DOHH2 (cell line): Measurements from ENCODE around the gene NCAPD2.

Source experiments
- H3F3A ChIP-seq: fragments of 200-600 bp; sonication (generic), shearing (Covaris generic); 2 replicates; pipeline ENCODE4 v1.6.0; 2016; ENCODE audit warnings: antibody characterized with exemption, mild to moderate bottlenecking; ENCODE audit not compliant: control insufficient read depth, insufficient read depth
- H3K27ac ChIP-seq: fragments of 200-600 bp; sonication (generic); 2 replicates; pipeline ENCODE4 v1.5.1; 2014; ENCODE audit warnings: low read depth, mild to moderate bottlenecking, low read length, moderate library complexity
- H3K27me3 ChIP-seq: fragments of 200-600 bp; sonication (generic); 2 replicates; pipeline ENCODE4 v1.6.1; 2014; ENCODE audit warnings: mild to moderate bottlenecking, low read length, mixed read lengths; ENCODE audit not compliant: control insufficient read depth
- H3K36me3 ChIP-seq: fragments of 200-600 bp; sonication (generic); 2 replicates; pipeline ENCODE4 v1.6.1; 2014; ENCODE audit warnings: mild to moderate bottlenecking, low read length, moderate library complexity, mixed read lengths; ENCODE audit not compliant: control insufficient read depth
- H3K4me1 ChIP-seq: fragments of 200-600 bp; sonication (generic); 2 replicates; pipeline ENCODE4 v1.6.1; 2014; ENCODE audit warnings: mild to moderate bottlenecking, low read length, mixed read lengths; ENCODE audit not compliant: control insufficient read depth
- H3K4me2 ChIP-seq: fragments of 200-600 bp; sonication (generic); 2 replicates; pipeline ENCODE4 v1.6.0; 2014; ENCODE audit warnings: mild to moderate bottlenecking, low read length, moderate library complexity
- H3K4me3 ChIP-seq: fragments of 200-600 bp; sonication (generic); 2 replicates; pipeline ENCODE4 v1.5.1; 2014; ENCODE audit warnings: mild to moderate bottlenecking, low read length, mixed read lengths
- H3K79me2 ChIP-seq: fragments of 200-600 bp; sonication (generic); 2 replicates; pipeline ENCODE4 v1.6.1; 2014; ENCODE audit warnings: mild to moderate bottlenecking, low read length, mixed read lengths; ENCODE audit not compliant: control insufficient read depth
- H3K9me2 ChIP-seq: fragments of 200-600 bp; sonication (generic); replicated peaks from 2 replicates; pipeline ENCODE4 v1.6.1; 2014; ENCODE audit warnings: mild to moderate bottlenecking, low read length, mixed read lengths; ENCODE audit not compliant: control insufficient read depth
- H3K9me3 ChIP-seq: fragments of 200-600 bp; sonication (generic); 2 replicates; pipeline ENCODE4 v1.6.1; 2014; ENCODE audit warnings: antibody characterized with exemption, low read length, mixed read lengths; ENCODE audit not compliant: control insufficient read depth, insufficient read depth
- H4K20me1 ChIP-seq: fragments of 200-600 bp; sonication (generic); 2 replicates; pipeline ENCODE4 v1.6.0; 2014; ENCODE audit warnings: low read depth, mild to moderate bottlenecking, antibody characterized with exemption, low read length, moderate library complexity; ENCODE audit not compliant: control insufficient read depth, insufficient read depth
- CTCF ChIP-seq: fragments of 200-600 bp; sonication (generic); IDR thresholded peaks from one replicate; pipeline ENCODE4 v1.5.1; 2014; ENCODE audit warnings: antibody characterized with exemption, mild to moderate bottlenecking, low read depth, low read length; ENCODE audit not compliant: poor library complexity, severe bottlenecking
- EZH2phosphoT487 ChIP-seq: fragments of 200-600 bp; sonication (generic); IDR thresholded peaks from 2 replicates; pipeline ENCODE4 v1.6.1; 2017; ENCODE audit warnings: borderline replicate concordance, mild to moderate bottlenecking, antibody characterized with exemption, low read length, moderate library complexity, mixed read lengths

Gene NCAPD2

DNA sequence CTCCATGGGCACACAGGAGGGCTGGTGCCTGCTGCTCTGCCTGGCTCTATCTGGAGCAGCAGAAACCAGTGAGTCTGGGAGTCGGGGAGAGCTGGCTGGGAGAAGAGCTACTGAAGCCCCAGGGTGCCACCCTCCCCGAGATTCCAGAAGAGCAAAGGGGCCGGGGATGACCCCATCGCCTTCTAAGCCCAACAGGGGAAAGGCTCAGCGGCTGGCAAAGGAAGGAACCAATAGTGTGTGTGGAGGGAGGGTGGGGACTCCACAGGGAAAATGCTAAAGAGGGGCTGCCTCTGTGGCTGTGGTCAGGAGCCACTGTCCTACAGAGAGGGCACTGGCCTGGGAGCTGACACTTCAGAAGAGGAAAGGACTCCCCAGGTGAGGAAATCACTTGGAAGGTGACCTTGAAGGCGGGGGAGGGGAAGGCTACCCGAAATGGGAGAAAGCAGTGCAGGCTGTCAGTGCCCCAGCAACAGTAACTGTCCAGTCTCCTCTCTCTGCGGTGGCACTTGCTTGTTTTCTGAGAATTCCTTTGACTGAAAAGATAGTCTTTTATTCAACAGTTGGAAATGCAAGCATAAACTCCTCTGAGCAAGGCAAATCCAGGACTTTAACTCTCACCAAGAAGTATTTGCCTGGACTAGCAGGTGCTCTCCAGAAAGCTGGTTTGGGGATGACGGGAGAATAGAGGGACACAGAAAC is 41.5 kb upstream of the NCAPD2 start:
- Histone ChIP-seq H3K27ac (peak overlapping the region; percentile 80), H3K27me3 (no peaks in the 10 kb centered on the region), H3K4me3 (peak overlapping the region; percentile 71), H3K9me2 (no peaks in the 10 kb centered on the region), H3K36me3 (peaks cover 72% of the 10 kb centered on the region), H4K20me1 (no peaks in the 10 kb centered on the region), H3K9me3 (no peaks in the 10 kb centered on the region), H3K79me2 (peaks cover 26% of the 10 kb centered on the region), H3K4me2 (peak overlapping the region; percentile 86), H3F3A (peaks cover 22% of the 10 kb centered on the region), H3K4me1 (peaks cover 45% of the 10 kb centered on the region)
- no peak for TF ChIP-seq EZH2phosphoT487

- Histone ChIP-seq H3K79me2 (peaks cover 20% of the 10 kb centered on the region), H3K9me2 (no peaks in the 10 kb centered on the region), H3K27me3 (no peaks in the 10 kb centered on the region), H3K27ac (peak overlapping the region; percentile 80), H3K4me1 (peaks cover 38% of the 10 kb centered on the region), H3K36me3 (peaks cover 74% of the 10 kb centered on the region), H3F3A (peaks cover 17% of the 10 kb centered on the region), H4K20me1 (no peaks in the 10 kb centered on the region), H3K9me3 (no peaks in the 10 kb centered on the region), H3K4me2 (peak overlapping the region; percentile 86), H3K4me3 (peak overlapping the region; percentile 71)
- TF ChIP-seq CTCF: no peak
- TF ChIP-seq EZH2phosphoT487: no peak
These were observed 40.8 kb upstream of the NCAPD2 start for GRCh38 chr12:6452944-6453630.

DNA sequence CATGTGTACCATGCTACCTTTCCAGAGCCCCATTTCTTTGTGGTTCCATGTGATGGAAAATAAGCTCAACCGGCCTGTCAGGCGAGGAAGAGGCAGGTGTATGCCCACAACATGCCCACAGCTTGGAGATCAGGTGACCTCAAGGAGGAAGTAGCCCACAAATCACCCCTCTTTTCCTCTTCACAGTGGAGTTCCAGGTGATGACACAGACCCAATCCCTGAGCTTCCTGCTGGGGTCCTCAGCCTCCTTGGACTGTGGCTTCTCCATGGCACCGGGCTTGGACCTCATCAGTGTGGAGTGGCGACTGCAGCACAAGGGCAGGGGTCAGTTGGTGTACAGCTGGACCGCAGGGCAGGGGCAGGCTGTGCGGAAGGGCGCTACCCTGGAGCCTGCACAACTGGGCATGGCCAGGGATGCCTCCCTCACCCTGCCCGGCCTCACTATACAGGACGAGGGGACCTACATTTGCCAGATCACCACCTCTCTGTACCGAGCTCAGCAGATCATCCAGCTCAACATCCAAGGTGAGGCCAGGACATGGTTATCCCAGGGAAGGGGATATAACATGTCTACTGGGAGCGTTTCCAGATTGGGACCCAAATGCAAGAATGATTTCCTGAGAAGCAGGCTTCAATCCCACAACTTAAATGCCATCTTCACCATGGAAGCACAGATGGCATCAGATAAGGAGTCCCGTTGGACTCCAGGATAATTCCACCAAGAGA is 36.5 kb upstream of the NCAPD2 start:
- Histone ChIP-seq H4K20me1 (no peaks in the 10 kb centered on the region), H3K36me3 (peaks cover 88% of the 10 kb centered on the region), H3K27me3 (no peaks in the 10 kb centered on the region), H3K27ac (no peak overlapping the region), H3K9me2 (no peaks in the 10 kb centered on the region), H3K9me3 (no peaks in the 10 kb centered on the region), H3K4me2 (no peak overlapping the region), H3K4me3 (no peak overlapping the region), H3K79me2 (peaks cover 9% of the 10 kb centered on the region), H3K4me1 (peaks cover 41% of the 10 kb centered on the region), H3F3A (peaks cover 26% of the 10 kb centered on the region)
- TF ChIP-seq CTCF (no peak), EZH2phosphoT487 (no peak)
